Stimulated activated effector memory CD8-positive, alpha-beta T cell treated with anti-CD3 and anti-CD28 coated beads, Interleukin-12 subunit alpha, Interleukin-12 subunit beta, amount 100 ng/mL, for 72 hours (primary cell): Measurements from ENCODE around the gene OVCH1.

Experiments
- ATAC-seq: fragments of 150-1000 bp; cut with Tn5 transposase; 2 replicates; pipeline ENCODE4 v1.10.0; 2021
- DNase-seq, 2 donors: peaks; one replicate each; pipeline ENCODE4 v3.0.0; 2021 to 2022; ENCODE audit warnings: low spot score in 2 of 2
- H3K27ac Mint-ChIP-seq: one replicate; pipeline ENCODE4 v1.8.0; 2022; ENCODE audit warnings: mild to moderate bottlenecking, mixed read lengths
- H3K36me3 Mint-ChIP-seq: one replicate; pipeline ENCODE4 v1.8.0; 2022; ENCODE audit warnings: mild to moderate bottlenecking, mixed read lengths
- H3K4me1 Mint-ChIP-seq: one replicate; pipeline ENCODE4 v1.8.0; 2022; ENCODE audit warnings: mixed read lengths
- H3K4me3 Mint-ChIP-seq: one replicate; pipeline ENCODE4 v1.8.0; 2022; ENCODE audit warnings: mild to moderate bottlenecking, mixed read lengths
- H3K9me3 Mint-ChIP-seq: one replicate; pipeline ENCODE4 v1.8.0; 2022; ENCODE audit warnings: mixed read lengths

Gene OVCH1

GRCh38 chr12:29518407-29518806 lies 20.9 kb upstream of the OVCH1 start:
- H3K36me3 Mint-ChIP-seq, result no peaks in the 10 kb centered on the region
- H3K4me1 Mint-ChIP-seq, result no peaks in the 10 kb centered on the region
- no peak overlapping the region for H3K4me3 Mint-ChIP-seq
- H3K9me3 Mint-ChIP-seq, result no peaks in the 10 kb centered on the region
- H3K27ac Mint-ChIP-seq, result no peak overlapping the region
- DNase-seq (no peak), ATAC-seq (no peak)

- no peaks in the 10 kb centered on the region for H3K36me3 Mint-ChIP-seq
- H3K27ac Mint-ChIP-seq, result no peak overlapping the region
- DNase-seq, result no peak
- no peaks in the 10 kb centered on the region for H3K9me3 Mint-ChIP-seq
- no peaks in the 10 kb centered on the region for H3K4me1 Mint-ChIP-seq
- H3K4me3 Mint-ChIP-seq, result no peak overlapping the region
- no peak for ATAC-seq
Observed at GRCh38 chr12:29517264-29517663, 19.8 kb upstream of the OVCH1 start.

GRCh38 chr12:29516431-29516875 lies 19.0 kb upstream of the OVCH1 start:
- no peaks in the 10 kb centered on the region for H3K9me3 Mint-ChIP-seq
- H3K4me3 Mint-ChIP-seq, result no peak overlapping the region
- ATAC-seq, result no peak
- no peaks in the 10 kb centered on the region for H3K36me3 Mint-ChIP-seq
- DNase-seq, result no peak
- no peaks in the 10 kb centered on the region for H3K4me1 Mint-ChIP-seq
- no peak overlapping the region for H3K27ac Mint-ChIP-seq

GRCh38 chr12:29510591-29511185 lies 13.2 kb upstream of the OVCH1 start:
- H3K9me3 Mint-ChIP-seq, result no peaks in the 10 kb centered on the region

GRCh38 chr12:29509503-29509902 lies 12.0 kb upstream of the OVCH1 start:
- no peak overlapping the region for H3K27ac Mint-ChIP-seq
- no peak overlapping the region for H3K4me3 Mint-ChIP-seq
- no peaks in the 10 kb centered on the region for H3K36me3 Mint-ChIP-seq
- ATAC-seq (no peak), DNase-seq (no peak)
- no peaks in the 10 kb centered on the region for H3K9me3 Mint-ChIP-seq
- H3K4me1 Mint-ChIP-seq, result no peaks in the 10 kb centered on the region

More at GRCh38 chr12:29510591-29511185, 13.2 kb upstream of the OVCH1 start:
- H3K36me3 Mint-ChIP-seq, result no peaks in the 10 kb centered on the region
- no peak overlapping the region for H3K4me3 Mint-ChIP-seq
- no peaks in the 10 kb centered on the region for H3K4me1 Mint-ChIP-seq
- no peak for DNase-seq
- ATAC-seq, result no peak
- H3K27ac Mint-ChIP-seq, result no peak overlapping the region

GRCh38 chr12:29508949-29509348 lies 11.5 kb upstream of the OVCH1 start:
- Mint-ChIP-seq H3K27ac (no peak overlapping the region), H3K4me3 (no peak overlapping the region), H3K36me3 (no peaks in the 10 kb centered on the region), H3K9me3 (no peaks in the 10 kb centered on the region), H3K4me1 (no peaks in the 10 kb centered on the region)
- no peak for ATAC-seq
- DNase-seq, result no peak

- H3K36me3 Mint-ChIP-seq, result no peaks in the 10 kb centered on the region
- ATAC-seq (no peak), DNase-seq (no peak)
- no peaks in the 10 kb centered on the region for H3K4me1 Mint-ChIP-seq
- no peak overlapping the region for H3K27ac Mint-ChIP-seq
- H3K4me3 Mint-ChIP-seq, result no peak overlapping the region
- H3K9me3 Mint-ChIP-seq, result no peaks in the 10 kb centered on the region
Observed at GRCh38 chr12:29505122-29505521, 7.6 kb upstream of the OVCH1 start.

- DNase-seq (no peak), ATAC-seq (no peak)
- Mint-ChIP-seq H3K27ac (no peak overlapping the region), H3K4me1 (no peaks in the 10 kb centered on the region), H3K4me3 (no peak overlapping the region), H3K36me3 (no peaks in the 10 kb centered on the region), H3K9me3 (no peaks in the 10 kb centered on the region)
Observed at GRCh38 chr12:29503283-29503682, 5.8 kb upstream of the OVCH1 start.

GRCh38 chr12:29499235-29499634 lies 1.7 kb upstream of the OVCH1 start:
- H3K9me3 Mint-ChIP-seq, result no peaks in the 10 kb centered on the region
- DNase-seq, result no peak
- no peak for ATAC-seq
- H3K27ac Mint-ChIP-seq, result no peak overlapping the region
- H3K4me1 Mint-ChIP-seq, result no peaks in the 10 kb centered on the region
- no peaks in the 10 kb centered on the region for H3K36me3 Mint-ChIP-seq
- H3K4me3 Mint-ChIP-seq, result no peak overlapping the region

- Mint-ChIP-seq H3K9me3 (no peaks in the 10 kb centered on the region), H3K4me1 (no peaks in the 10 kb centered on the region), H3K27ac (no peak overlapping the region), H3K36me3 (no peaks in the 10 kb centered on the region), H3K4me3 (no peak overlapping the region)
- ATAC-seq, result no peak
- DNase-seq, result no peak
Observed at GRCh38 chr12:29492891-29493290, 4.6 kb downstream of the OVCH1 start.

- H3K36me3 Mint-ChIP-seq, result no peaks in the 10 kb centered on the region
- H3K9me3 Mint-ChIP-seq, result no peaks in the 10 kb centered on the region
- H3K27ac Mint-ChIP-seq, result no peak overlapping the region
- H3K4me1 Mint-ChIP-seq, result no peaks in the 10 kb centered on the region
- DNase-seq, result no peak
- no peak overlapping the region for H3K4me3 Mint-ChIP-seq
- ATAC-seq, result no peak
Observed at GRCh38 chr12:29486972-29487371, 10.5 kb downstream of the OVCH1 start.

GRCh38 chr12:29463198-29463597 lies 34.3 kb downstream of the OVCH1 start:
- Mint-ChIP-seq H3K9me3 (no peaks in the 10 kb centered on the region), H3K4me1 (no peaks in the 10 kb centered on the region), H3K27ac (no peak overlapping the region), H3K36me3 (no peaks in the 10 kb centered on the region), H3K4me3 (no peak overlapping the region)
- no peak for DNase-seq
- ATAC-seq, result no peak

- Mint-ChIP-seq H3K4me1 (no peaks in the 10 kb centered on the region), H3K27ac (no peak overlapping the region), H3K36me3 (no peaks in the 10 kb centered on the region), H3K9me3 (no peaks in the 10 kb centered on the region), H3K4me3 (no peak overlapping the region)
- DNase-seq (no peak), ATAC-seq (no peak)
Observed at GRCh38 chr12:29460082-29460481, 37.4 kb downstream of the OVCH1 start.

- no peak overlapping the region for H3K4me3 Mint-ChIP-seq
- no peak overlapping the region for H3K27ac Mint-ChIP-seq
- no peaks in the 10 kb centered on the region for H3K4me1 Mint-ChIP-seq
- ATAC-seq (no peak), DNase-seq (no peak)
- H3K9me3 Mint-ChIP-seq, result no peaks in the 10 kb centered on the region
- H3K36me3 Mint-ChIP-seq, result no peaks in the 10 kb centered on the region
Observed at GRCh38 chr12:29455087-29455486, 42.4 kb downstream of the OVCH1 start.

- Mint-ChIP-seq H3K4me1 (no peaks in the 10 kb centered on the region), H3K27ac (no peak overlapping the region), H3K36me3 (no peaks in the 10 kb centered on the region), H3K4me3 (no peak overlapping the region), H3K9me3 (no peaks in the 10 kb centered on the region)
- no peak for DNase-seq
- no peak for ATAC-seq
Observed at GRCh38 chr12:29451888-29452287, 45.6 kb downstream of the OVCH1 start.

- ATAC-seq (no peak), DNase-seq (no peak)
- Mint-ChIP-seq H3K36me3 (no peaks in the 10 kb centered on the region), H3K9me3 (no peaks in the 10 kb centered on the region), H3K27ac (no peak overlapping the region), H3K4me1 (no peaks in the 10 kb centered on the region), H3K4me3 (no peak overlapping the region)
Observed at GRCh38 chr12:29448157-29448556, 49.3 kb downstream of the OVCH1 start.
